ENCODE data around the gene SLF2.

- TF ChIP-seq EZH2 (IDR thresholded peaks at IDR 0.05; ENCODE audit: borderline replicate concordance, low read length), result no peak
- TF ChIP-seq CTCF (IDR thresholded peaks at IDR 0.05; ENCODE audit: low read length), result no peak
Measured at GRCh38 chr10:100889546-100889945, 23.2 kb upstream of the SLF2 start.
